ENCODE data around the gene TUBB. TPM values are rescaled to one million over a fixed set of nuclear protein-coding genes. Genes with fewer than 3 reads are reported as not detected.

The TUBB gene
- total and polyA plus RNA-seq, 2 of the 8 experiments (the other 6 are each of a cell fraction or from before 2014, with no cell fraction given) = 1,880 to 3,022 TPM

- H3K18ac ChIP-seq (ENCODE audit: extremely low read depth, low read length) = no peak overlapping the region
- no peak overlapping the region; the same call in 1 of the 2 replicates for H2BK5ac ChIP-seq (ENCODE audit: low read depth, low read length)
- H3K36me3 ChIP-seq (ENCODE audit: control insufficient read depth in 2 of 4, insufficient read depth in 4 of 4, low read length in 3 of 4) = no peaks in the 10 kb centered on the region; a peak in 1 of 8 replicates
- no peak overlapping the region; the same call in 1 of the 2 replicates for H2AK5ac ChIP-seq (ENCODE audit: low read depth, low read length)
- H3K23ac ChIP-seq (ENCODE audit: insufficient read length) = no peak overlapping the region
- FAIRE-seq (no peak), DNase-seq (ENCODE audit: low read depth in 1 of 2, low spot score in 2 of 2) (no peak)
- peak overlapping the region; percentile 4 for H4K91ac ChIP-seq (replicated peaks; ENCODE audit: insufficient read length, low read length)
- no peak overlapping the region for H4K5ac ChIP-seq (ENCODE audit: insufficient read length, low read depth, low read length)
- WGBS, 2 experiments (ENCODE audit: extremely low coverage in 1 of 2, insufficient coverage in 1 of 2, insufficient read length in 1 of 2, insufficient replicate concordance in 2 of 2, low coverage in 1 of 2, low lambda C conversion rate in 2 of 2, missing lambda C conversion rate in 1 of 2) = 95% methylated on average over 9 of the region's 9 CpGs; no CpG with 5 or more reads in 1 of the 2 experiments
- H3K4me1 ChIP-seq (replicated peaks in 1 of 4; ENCODE audit: control insufficient read depth in 3 of 4, insufficient read depth in 4 of 4, low read length in 3 of 4) = peaks cover 0 to 34% (median 23%) of the 10 kb centered on the region in 4 experiments; a peak in 6 of 7 replicates
- no peak overlapping the region for H2BK120ac ChIP-seq (replicated peaks; ENCODE audit: low read depth, low read length)
- peaks cover 4% of the 10 kb centered on the region; the same call in 1 of the 2 replicates for H3K79me1 ChIP-seq (ENCODE audit: low read depth, low read length)
- no peaks in the 10 kb centered on the region for H3K9me3 ChIP-seq (ENCODE audit: insufficient read depth in 2 of 2, low read depth in 1 of 2, low read length in 1 of 2)
- peaks cover 0 to 16% of the 10 kb centered on the region in 2 experiments; a peak in 3 of 4 replicates for H3K79me2 ChIP-seq (ENCODE audit: control insufficient read depth in 1 of 2, insufficient read depth in 2 of 2, low read length in 2 of 2)
- no peak overlapping the region for H3K4me3 ChIP-seq (ENCODE audit: extremely low read depth in 1 of 4, insufficient read depth in 2 of 4, low read depth in 3 of 4, low read length in 4 of 4)
- H3K14ac ChIP-seq (ENCODE audit: insufficient read length) = no peak overlapping the region
- H4K8ac ChIP-seq (ENCODE audit: extremely low read depth, insufficient read depth, low read length) = no peak overlapping the region
- ChIA-PET CTCF (ENCODE audit: partially characterized antibody) (interaction anchor here (0.8 to 3.7 kb wide), 11 partner anchors 10 to 87 kb away, joined by 3 to 28 read pairs (median 3); partner anchors contain the start of genes DHX16 and MDC1), POLR2A (ENCODE audit: partially characterized antibody) (interaction anchor here (0.6 to 26.7 kb wide), 5 partner anchors 9 to 73 kb away, joined by 3 to 732 read pairs (median 7); partner anchors contain the start of genes IER3, MDC1 and TUBB)
- H3K27me3 ChIP-seq (replicated peaks in 1 of 4; ENCODE audit: control insufficient read depth in 3 of 4, extremely low read depth in 1 of 4, insufficient read depth in 3 of 4, low read length in 3 of 4) = no peaks in the 10 kb centered on the region
- H4K20me1 ChIP-seq (replicated peaks in 1 of 2; ENCODE audit: control insufficient read depth in 1 of 2, insufficient read depth in 2 of 2, low read length in 2 of 2) = peaks cover 3% of the 10 kb centered on the region in 2 experiments
- no peak overlapping the region for H3K4ac ChIP-seq (replicated peaks; ENCODE audit: insufficient read length, low read depth, low read length)
- peaks cover 15% of the 10 kb centered on the region for H3K23me2 ChIP-seq (ENCODE audit: low read depth, low read length)
- H2BK20ac ChIP-seq (ENCODE audit: low read length) = no peak overlapping the region
- no peak overlapping the region for H3K27ac ChIP-seq (ENCODE audit: low read depth, low read length)
- H3K9ac ChIP-seq (replicated peaks in 1 of 4; ENCODE audit: extremely low read depth in 1 of 4, low read depth in 3 of 4, low read length in 3 of 4) = no peak overlapping the region; a peak in 2 of 7 replicates
- no peak overlapping the region for H2BK12ac ChIP-seq (ENCODE audit: low read depth, low read length)
- H3K56ac ChIP-seq (replicated peaks; ENCODE audit: insufficient read length, low read depth, low read length) = no peak overlapping the region
- 0 out of 2 replicates have a peak overlapping the region, but pooled peaks have one; percentile 55 for H2BK15ac ChIP-seq (ENCODE audit: low read length)
- no peak overlapping the region; a peak in 1 of 4 replicates for H3K4me2 ChIP-seq (ENCODE audit: insufficient read depth in 1 of 2, low read depth in 2 of 2, low read length in 2 of 2)
- no peak overlapping the region for H2AFZ ChIP-seq (ENCODE audit: low read length)
- TF ChIP-seq FOSL1 (IDR thresholded peaks at IDR 0.05; ENCODE audit: insufficient read depth, low read depth, low read length) (no peak), ATF2 (IDR thresholded peaks at IDR 0.05; ENCODE audit: low read length) (no peak), CBX8 (IDR thresholded peaks at IDR 0.05; ENCODE audit: borderline replicate concordance, low read depth, low read length) (no peak), SP2 (IDR thresholded peaks at IDR 0.05; ENCODE audit: low read length) (no peak), EP300 (IDR thresholded peaks at IDR 0.05; ENCODE audit: borderline replicate concordance in 1 of 2, low read depth in 2 of 2, low read length in 2 of 2) (no peak), RBBP5 (IDR thresholded peaks at IDR 0.05; ENCODE audit: borderline replicate concordance, low read depth, low read length) (no peak), CTBP2 (IDR thresholded peaks at IDR 0.05; ENCODE audit: borderline replicate concordance, insufficient read depth, insufficient read length, low read length) (no peak), BRCA1 (IDR thresholded peaks at IDR 0.05; ENCODE audit: low read depth, low read length) (no peak), ASH2L (IDR thresholded peaks at IDR 0.05; ENCODE audit: low read length) (no peak), EZH2 (IDR thresholded peaks at IDR 0.05; ENCODE audit: low read depth, low read length, severe bottlenecking) (no peak), SIX5 (IDR thresholded peaks at IDR 0.05; ENCODE audit: low read depth, low read length) (no peak)
Measured at GRCh38 chr6:30688569-30688968, 31.6 kb upstream of the TUBB start.
